Loucy (cell line): ENCODE results near the gene PKD2L1.

Experiments
- EZH2phosphoT487 ChIP-seq: fragments of 200-600 bp; IDR thresholded peaks from 2 replicates; pipeline ENCODE4 v1.6.1; 2018; ENCODE audit warnings: antibody characterized with exemption, mild to moderate bottlenecking, moderate library complexity, borderline replicate concordance
- TF ChIP-seq, protein P1 (sequence below): fragments of 200-600 bp; sonication (generic); conservative IDR thresholded peaks from 2 replicates; pipeline ENCODE4 v1.5.1; 2014; ENCODE audit warnings: mild to moderate bottlenecking, antibody characterized with exemption, low read length

DNA sequence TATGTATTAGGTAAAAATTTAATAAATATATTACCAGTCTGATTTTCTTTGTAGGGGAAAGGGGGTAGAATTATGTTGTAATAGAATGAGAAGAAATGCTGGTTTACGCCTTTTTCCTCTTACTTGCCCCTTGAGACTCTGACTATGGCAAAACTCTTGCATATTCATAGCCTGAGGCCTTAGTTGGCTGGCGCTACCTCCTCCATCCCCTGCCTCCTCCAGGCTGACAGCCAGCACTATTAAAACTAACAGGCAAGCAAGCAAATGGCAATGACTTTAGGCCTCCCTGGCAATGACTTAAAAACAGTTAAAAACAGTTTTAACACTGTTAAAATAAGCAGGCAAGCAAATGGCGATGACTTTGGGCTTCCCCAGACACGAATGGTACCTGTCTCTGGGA lies 14.4 kb downstream of the PKD2L1 start:
- TF ChIP-seq, protein P1, sequence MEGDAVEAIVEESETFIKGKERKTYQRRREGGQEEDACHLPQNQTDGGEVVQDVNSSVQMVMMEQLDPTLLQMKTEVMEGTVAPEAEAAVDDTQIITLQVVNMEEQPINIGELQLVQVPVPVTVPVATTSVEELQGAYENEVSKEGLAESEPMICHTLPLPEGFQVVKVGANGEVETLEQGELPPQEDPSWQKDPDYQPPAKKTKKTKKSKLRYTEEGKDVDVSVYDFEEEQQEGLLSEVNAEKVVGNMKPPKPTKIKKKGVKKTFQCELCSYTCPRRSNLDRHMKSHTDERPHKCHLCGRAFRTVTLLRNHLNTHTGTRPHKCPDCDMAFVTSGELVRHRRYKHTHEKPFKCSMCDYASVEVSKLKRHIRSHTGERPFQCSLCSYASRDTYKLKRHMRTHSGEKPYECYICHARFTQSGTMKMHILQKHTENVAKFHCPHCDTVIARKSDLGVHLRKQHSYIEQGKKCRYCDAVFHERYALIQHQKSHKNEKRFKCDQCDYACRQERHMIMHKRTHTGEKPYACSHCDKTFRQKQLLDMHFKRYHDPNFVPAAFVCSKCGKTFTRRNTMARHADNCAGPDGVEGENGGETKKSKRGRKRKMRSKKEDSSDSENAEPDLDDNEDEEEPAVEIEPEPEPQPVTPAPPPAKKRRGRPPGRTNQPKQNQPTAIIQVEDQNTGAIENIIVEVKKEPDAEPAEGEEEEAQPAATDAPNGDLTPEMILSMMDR, result no peak
- TF ChIP-seq EZH2phosphoT487, result no peak
